ENCODE data around the gene GAL3ST2.
"Not testable (repeated sequence)": the region's sequence is repeated elsewhere in the genome, so short reads cannot be mapped to it uniquely, and the experiment has no call there.

GAL3ST2 gene

DNA sequence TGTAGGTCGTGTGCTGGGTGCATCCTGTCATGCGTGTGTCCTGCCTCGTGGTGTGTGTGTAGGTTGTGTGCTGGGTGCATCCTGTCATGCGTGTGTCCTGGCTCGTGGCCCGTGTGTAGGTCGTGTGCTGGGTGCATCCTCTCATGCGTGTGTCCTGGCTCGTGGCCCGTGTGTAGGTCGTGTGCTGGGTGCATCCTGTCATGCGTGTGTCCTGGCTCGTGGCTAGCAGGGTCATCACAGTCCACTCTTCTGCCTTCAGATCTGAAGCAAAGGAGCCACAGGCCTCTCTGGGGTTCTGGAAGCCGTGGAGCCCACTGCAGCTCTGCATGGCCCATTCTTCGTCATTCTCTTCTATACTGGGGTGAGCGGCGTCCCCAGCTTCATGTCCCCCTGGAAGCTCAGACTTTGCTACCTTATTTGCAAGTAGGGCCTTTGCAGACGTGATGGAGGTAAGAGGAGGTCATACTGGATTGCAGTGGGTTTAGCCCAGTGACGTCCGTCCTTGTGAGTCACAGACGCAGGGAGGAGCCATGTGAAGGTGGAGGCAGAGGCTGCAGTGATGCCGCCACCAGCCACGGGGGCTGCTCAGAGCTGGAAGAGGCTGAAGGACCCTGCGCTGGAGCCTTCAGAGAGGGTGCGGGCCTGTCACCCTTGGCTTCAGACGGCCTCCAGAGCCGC is 43.5 kb downstream of the GAL3ST2 start:
- DNase-seq (ENCODE audit: low read depth, low spot score) = not testable (repeated sequence)

DNA sequence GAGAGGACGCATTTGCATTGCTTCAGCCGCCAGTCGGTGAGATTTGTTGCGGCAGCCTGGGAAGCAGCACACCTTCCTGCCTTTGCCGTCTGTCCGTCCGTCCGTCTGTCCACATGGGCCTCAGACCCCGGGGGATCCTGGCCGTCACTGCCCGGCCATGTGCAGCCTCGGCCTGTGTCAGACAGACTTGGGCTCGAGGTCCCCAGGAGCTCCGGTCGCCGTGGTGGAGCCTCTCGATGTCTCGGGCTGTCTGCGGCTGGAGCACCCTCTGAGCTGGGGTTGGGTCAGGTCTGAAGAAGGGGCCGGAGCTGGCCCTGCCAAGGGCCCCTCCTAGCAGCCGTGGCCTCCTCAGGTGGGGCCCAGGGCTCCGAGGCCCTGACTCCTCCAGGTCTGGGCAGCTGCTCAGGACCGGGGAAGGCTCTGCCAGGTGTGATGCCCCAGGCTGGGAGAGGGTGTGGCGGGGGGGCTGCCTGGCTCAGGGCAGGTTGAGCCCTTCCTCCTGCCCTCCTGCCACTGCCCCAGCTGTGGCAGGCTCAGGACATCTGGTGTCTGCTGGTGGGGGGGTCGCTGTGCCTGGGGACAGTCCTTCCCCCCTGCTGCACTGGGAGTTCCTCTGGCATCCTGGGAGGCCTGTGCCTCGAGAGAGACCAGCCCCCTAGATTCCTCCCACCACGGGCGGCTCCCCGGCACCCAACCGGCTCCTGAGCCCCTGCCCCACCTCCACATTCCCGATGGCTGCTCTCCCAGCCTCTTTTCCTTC is 44.2 kb downstream of the GAL3ST2 start:
- DNase-seq (ENCODE audit: low read depth, low spot score) = no peak

DNA sequence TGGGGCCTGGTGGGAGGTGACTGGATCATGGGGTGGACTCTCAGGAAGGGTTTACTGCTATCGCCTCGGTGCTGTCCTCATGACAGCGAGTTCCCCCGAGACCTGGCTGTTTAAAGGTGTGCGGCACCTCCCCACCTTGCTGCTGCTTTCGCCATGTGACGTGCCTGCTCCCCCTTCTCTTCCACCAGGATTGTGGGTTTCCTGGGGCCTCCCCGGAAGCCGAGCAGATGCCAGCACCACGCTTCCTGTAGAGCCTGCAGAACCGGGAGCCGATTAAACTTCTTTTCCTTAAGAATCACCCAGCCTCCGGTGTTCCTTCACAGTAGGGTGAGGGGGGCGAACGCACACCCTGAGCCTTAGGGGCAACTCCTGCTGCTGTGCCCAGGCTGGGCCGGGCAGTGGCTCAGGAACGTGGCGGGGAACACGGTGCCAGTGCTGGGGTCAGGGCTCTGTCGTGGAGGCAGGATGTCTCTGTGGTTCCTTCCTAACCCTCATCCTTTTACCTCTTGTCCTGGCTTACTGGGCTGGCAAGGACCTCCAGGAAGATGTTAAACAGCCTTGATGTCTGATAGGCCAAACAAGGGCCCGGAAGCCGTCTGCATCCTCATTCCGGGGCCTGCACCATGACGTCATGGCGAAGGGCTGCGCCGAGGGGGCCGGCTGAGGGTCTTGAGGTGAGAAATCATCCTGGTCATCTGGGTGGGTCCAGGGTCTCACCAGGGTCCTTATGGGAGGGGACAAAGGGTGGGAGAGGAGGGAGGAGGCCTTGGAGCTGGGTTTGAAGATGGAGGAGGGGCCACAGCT is 45.0 kb downstream of the GAL3ST2 start:
- no peak for DNase-seq (ENCODE audit: low read depth, low spot score)

DNA sequence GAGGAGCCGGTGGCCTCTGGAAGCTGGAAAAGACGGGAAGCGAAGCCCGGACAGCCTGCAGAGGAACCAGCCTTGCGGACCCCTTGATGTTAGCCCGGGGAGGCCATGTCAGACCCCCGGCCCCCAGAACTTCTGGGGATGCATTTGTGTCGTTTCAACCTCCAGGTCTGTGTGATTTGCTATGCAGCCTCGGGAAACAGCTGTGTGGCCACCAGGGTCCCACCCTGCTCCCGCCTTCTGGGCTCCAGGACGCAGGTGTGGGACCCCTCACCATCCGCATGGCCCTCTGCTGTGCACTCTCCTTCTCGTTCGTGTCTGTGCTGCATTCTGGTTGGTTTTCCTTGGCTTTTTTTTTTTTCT is 45.6 kb downstream of the GAL3ST2 start:
- no peak for DNase-seq (ENCODE audit: low read depth, low spot score)

DNA sequence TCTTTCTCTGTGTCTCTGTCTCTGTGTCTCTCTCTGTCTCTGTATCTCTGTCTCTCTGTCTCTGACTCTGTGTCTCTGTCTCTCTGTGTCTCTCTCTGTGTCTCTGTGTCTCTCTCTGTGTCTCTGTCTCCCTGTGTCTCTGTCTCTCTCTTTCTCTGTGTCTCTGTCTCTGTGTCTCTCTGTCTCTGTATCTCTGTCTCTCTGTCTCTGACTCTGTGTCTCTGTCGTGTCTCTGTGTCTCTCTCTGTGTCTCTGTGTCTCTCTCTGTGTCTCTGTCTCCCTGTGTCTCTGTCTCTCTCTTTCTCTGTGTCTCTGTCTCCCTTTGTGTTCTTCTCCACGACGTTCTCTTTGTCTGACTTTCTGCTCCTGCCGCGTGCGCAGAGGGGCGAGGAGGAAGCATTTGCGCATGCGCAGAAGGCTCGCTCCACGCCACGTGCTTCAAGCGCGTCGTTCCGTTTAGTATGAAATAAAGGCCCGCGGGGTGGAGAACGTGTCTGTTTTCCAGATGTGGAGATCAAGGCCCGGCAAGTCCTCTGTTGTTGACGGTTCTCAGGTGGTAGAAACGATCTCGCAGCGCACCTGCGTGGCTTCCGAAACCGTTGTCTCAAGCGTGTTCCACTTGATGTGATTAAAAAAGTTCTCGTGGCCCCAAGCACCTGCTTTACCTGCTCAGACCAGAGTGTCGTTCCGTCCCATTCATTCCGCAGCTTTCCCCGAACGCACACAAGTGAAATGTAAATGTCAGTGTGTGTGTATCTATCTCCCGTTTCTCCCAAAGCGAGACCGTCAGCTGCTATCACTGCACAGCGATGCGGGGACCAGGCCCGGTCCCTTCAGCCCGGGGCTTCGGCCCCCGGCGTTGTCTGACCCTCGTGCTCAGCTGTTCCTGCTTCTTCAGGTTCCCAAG is 47.2 kb downstream of the GAL3ST2 start:
- DNase-seq (ENCODE audit: low read depth, low spot score) = not testable (repeated sequence)

DNA sequence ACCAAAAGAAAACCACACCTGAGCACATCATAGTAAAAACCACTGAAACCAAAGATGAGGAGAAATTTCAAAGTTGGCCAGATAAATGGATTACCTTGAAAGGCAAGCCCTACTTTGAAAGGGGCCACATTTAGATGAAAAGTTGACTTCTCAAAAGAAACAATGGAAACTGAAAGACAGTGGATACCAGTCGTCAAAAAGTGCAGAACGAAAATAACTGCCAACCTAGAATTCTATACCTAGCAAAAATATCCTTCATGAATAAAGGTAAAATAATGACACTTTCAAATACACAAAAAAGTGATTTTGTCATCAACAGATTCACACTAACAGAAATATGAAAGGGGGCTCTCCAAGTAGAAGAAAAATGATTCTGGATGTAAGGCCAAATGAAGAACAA is 50.8 kb downstream of the GAL3ST2 start:
- DNase-seq (ENCODE audit: low read depth, low spot score) = no peak

DNA sequence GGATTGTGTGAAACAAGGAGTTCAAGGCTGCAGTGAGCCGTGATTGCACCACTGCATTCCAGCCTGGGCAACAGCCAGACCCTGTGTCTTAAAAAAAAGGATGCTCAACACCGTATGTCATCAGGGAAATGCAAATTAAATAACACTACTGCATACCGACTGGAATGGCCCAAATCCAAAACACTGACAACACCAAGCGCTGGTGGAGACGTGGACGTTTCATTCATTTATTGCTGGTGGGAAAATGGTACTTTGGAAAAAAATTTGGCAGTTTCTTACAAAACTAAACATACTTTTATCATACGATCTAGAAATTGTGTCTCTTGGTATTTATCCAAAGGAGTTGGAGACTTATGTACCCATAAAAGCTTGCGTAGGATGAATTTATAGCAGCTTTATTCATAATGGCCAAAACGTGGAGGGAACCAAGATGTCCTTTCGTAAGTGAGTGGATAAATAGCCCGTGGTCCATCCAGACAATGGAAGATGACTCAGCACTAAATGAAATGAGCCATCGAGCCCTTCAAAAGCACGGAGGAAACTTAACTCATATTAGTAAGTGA is 56.6 kb downstream of the GAL3ST2 start:
- no peak for DNase-seq (ENCODE audit: low read depth, low spot score)

DNA sequence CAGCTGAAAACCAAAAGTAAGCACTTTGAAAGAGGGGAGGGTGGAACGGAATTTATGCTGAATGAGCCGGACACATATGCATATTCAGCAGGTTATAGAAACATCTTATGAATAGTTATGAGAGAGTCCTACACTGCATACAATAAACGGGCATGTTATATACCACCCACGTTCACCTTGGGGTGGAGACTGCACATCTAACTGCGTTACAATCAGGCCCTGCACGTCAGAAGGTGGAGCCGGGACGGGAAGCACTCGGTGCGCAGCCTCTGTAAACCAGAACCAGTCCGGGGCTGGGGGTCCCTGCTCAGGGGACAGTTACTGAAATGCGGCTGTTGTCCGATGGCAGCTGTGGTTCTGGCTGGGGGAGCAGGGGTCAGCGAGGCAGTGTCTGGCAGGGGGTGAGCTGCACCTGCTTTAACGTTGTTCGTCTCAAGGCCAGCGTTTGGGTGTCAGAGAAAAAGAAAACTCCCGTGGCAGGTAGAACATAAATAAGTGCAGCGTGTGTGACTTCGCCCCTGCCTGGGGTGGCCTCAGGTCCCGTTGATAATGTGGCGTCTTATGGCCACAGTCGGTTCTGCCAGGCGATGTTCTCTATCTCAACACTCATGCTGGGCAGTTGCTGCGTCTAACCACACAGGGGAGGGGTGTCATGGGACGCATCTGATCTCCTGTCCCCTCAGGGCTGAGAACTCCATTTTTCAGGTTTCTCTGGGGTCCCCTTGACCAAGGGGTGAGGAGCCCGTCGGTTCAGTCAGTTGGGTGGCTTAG is 57.3 kb downstream of the GAL3ST2 start:
- not testable (repeated sequence) for DNase-seq (ENCODE audit: low read depth, low spot score)

DNA sequence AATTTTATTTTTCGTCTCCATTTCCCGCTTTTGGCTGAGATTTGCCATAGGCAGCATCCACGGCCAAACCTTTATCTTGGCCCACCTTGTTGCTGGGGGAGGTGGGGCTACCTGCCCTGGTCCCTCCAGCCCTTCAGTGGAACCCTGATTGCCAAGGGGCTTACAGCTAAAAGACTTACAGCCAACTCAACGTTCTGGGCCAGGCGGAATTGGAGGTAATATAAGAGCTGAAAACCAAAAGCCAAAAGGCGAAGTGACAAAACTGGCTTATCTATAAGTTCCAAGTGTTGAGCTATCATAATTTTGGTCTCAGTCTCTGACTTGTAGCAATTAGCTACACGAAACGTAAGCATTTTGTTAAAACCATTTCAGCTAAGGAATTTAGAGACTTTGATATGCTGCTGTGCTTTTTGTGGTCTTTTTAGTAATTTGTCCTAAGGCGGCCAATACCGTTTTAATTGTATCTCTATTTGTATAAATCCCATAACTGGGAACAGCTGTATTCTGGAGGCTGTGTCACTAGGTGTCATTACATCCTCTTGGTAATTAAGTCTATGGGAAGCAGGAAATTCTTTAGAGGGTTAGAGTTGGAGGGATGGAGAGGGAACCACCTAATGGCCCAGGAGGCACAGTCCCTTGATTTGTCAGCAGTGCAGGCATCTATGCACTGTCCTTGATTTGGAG is 58.0 kb downstream of the GAL3ST2 start:
- no peak for DNase-seq (ENCODE audit: low read depth, low spot score)

DNA sequence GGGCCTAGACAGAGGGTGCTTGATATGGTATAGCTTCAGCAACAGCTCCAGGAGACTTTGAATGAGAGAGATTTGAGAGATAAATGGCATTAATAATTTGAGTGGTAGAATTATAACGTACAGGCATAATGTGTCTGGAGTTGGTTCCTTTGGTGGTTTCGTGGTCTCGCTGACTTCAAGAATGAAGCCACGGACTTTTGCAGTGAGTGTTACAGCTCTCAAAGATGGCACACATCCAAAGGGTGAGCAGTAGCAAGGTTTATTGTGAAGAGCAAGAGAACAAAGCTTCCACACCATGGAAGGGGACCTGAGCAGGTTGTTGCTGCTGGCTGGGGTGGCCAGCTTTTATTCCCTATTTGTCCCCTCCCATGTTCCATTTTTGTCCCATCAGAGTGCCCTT is 59.0 kb downstream of the GAL3ST2 start:
- DNase-seq (ENCODE audit: low read depth, low spot score) = no peak

DNA sequence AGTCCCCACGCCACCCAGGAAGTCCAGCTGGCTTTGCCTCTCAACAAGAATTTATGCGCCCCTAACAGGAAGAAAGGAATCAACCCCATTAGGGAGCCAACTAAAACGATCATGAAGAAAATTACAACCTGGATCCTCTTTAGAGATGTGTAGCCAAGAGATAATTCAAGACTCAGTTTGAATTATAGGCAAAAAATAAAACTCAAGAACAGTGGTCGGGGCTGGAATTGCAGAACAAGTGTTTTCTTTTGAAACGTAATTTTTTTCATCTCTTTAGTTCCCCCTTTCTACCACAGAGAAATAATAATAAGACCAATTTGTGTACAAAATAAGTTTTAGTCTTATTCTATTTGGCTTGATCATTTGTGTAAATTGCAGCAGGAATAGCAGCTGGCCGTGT is 59.7 kb downstream of the GAL3ST2 start:
- DNase-seq (ENCODE audit: low read depth, low spot score) = no peak

DNA sequence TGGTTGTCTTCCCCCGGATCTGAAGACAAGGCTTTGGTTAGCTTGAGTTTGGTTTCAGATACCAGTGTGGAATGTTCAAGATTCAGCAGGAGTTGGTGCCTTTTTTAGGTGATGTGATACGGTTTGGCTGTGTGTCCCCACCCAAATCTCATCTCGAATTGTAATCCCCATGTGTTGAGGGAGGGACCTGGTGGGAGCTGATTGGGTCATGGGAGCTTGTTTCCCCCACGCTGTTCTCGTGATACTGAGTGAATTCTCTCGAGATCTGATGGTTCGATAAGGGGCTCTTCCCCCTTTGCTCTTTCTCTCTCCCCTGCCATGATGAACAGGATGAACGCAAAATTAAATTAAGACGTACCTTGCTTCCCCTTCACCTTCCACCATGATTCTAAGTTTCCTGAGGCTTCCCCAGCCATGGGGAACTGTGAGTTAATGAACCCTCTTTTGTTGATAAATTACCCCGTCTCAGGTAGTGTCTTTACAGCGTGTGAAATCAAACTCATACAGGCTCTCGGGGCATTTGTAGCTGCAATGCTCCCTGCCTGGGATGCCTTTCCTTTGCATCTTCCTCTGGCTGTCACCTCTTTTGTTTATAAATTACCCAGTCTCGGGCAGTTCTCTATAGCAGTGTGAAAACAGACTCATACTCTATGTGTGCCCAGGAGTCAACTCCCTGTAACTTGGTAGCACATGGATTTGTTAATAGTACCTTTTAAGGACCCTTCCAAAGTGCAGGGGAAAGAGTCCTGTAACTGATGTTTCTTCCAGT is 60.8 kb downstream of the GAL3ST2 start:
- no peak for DNase-seq (ENCODE audit: low read depth, low spot score)

DNA sequence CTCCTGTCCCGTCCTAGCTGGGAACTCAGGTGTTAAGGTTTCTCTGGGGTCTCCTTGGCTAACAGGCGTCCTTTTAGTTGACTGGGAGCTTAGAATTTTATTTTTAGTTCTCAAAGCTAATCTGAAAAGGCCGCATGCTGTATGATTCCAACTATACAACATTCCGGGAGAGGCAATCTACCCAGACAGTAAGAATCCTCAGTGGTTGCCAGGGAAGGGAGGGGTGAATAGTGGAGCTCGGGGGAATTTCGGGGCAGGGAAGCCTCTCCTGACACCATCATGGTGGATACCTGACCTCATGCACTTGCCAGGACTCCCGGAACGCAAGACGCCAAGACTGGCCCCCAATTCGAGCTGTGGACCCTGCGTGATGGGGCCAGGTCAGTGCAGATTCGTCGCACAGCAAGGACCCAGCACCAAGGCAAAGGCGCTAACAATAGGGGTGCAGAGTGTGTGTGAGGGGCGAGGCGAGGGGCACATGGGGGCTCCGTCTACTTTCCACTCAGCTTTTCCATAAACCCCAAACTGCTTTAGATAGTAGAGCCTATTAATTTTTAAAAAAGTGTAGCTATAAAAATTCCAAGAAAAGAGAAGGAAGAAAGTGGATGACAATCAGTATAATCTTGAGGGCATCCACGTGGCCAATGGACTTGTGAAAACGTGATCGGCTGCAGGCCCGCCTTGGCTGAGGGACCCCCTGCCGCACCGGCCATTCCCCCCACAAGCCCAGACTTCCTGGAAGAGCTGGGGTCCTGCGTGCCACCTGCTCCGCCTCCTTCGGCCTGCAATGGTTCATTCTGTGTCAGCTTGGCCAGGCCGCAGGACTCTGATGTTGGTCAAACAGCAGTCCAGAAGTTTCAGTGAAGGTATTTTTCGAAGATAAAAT is 64.8 kb downstream of the GAL3ST2 start:
- no peak for DNase-seq (ENCODE audit: low read depth, low spot score)

DNA sequence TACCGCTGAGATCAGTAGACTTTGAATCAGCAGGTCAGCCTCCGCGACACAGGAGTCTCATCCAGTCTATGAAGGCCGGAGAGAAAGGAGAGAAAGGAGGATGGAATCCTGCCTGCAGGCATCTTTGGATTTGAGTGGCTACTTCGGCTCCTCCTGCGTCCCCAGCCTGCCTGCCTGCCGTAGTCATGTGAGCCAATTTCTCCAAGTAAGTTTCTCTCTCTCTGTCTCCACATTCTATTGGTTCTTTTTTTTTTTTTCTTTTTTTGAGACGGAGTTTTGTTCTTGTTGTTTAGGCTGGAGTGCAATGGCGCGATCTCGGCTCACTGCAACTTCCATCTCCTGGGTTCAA is 65.4 kb downstream of the GAL3ST2 start:
- no peak for DNase-seq (ENCODE audit: low read depth, low spot score)

DNA sequence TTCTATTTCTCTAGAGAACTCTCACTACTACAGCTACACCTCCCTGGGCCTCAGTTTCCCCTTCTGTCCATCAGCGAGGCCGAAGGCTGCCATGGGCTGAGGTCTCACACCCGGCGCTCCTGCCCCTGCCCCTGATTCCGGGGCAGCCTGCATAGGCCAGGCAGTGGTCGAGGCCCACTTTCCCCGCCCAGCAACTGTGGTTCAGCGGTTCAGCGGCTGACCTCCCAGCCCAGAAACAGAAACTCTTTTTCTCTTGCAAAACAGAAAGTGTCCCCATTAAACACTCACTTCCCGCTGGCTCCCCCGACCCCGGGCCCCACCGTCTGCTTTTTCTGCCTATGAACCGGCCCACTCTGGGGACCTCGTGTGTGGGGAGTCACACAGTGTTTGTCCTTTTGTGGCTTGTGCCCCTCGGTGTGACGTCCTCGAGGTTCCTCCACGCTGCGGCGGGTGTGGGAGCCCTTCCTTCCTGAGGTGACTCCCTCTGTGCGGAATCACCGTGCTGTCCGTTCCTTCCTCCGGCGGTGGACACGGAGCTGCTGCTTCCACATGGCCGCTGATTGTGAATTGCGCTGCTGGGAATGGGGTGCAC is 66.1 kb downstream of the GAL3ST2 start:
- DNase-seq (ENCODE audit: low read depth, low spot score) = no peak

DNA sequence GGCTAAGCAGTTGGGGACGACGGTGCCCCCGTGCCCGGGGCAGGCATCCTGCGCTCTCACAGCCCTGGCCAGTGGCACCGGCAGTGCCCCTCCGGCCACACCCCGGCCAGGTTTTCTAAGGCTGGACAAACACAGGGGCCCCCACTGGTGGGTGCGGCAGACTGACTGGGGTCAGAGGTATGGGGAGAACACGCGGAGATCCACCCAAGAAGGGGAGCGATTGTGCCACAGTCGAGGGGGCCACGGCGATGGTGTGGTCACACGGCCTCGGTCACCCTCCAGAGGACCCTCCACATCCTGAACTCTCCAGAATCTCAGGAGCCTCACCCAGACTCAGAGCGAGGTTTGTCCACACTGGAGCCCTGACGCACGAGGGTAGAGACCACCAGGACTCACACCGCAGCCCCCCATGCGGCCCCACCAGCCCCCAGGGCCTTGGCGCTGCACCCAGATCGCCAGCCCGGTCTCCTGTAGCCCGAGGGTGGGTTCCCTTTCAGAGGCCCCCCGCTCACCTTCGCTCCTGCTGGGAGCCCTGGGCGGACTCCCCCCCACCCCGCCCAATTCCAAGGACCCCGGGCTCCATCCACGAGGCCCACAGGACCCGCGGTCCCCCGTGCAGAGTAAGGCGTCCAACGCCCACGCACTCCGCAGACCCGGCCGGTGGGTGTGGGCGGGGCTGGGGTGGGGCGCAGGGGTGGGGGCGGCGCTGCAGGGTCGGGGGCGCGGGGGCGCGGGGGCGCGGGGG is 66.9 kb downstream of the GAL3ST2 start:
- no peak for DNase-seq (ENCODE audit: low read depth, low spot score)

DNA sequence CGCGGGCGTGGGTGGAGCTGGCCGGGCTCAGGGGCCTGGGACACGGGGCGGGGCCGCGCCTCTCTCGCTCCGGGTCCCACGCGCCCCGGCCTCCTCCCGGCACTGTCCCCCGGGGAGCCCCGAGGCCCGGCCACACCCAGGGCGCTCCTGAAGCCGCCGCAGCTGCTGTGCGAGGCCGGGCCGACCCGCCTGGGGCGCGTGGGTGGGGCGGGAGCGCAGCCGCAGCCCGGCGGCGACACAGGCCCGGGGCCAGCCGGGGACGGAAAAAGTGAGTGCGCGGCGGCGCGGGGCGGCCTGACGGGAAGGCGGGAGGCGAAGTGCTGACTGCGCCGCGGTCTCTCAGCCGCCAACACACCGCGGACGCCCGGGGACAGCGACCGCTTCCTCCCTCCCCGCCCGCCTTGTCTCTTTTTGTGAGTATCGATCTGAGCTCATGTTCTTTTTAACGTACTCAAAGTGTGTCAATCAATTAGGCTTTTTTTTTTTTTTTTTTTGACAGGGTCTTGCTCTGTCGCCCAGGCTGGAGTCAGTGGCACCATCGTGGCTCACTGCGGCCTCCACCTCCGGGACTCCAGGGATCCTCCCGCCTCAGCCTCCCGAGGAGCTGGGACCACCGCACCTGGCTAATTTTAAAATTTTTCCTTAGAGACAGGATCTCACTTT is 67.6 kb downstream of the GAL3ST2 start:
- DNase-seq (ENCODE audit: low read depth, low spot score) = no peak
